HEK293 (cell line): ENCODE results near the gene MPZL1.

ENCODE experiments used
- CTCF ChIA-PET: fragments of 350-600 bp; formaldehyde crosslinking; extraction: SDS; loops from one replicate; lab custom pipeline; 2021; ENCODE audit warnings: antibody characterized with exemption; lab: Yijun Ruan, JAX
- POLR2A ChIA-PET: fragments of 300-600 bp; formaldehyde crosslinking; extraction: SDS; loops from one replicate; lab custom pipeline; 2020; ENCODE audit warnings: antibody characterized with exemption, inconsistent platforms; lab: Yijun Ruan, JAX
- H3K27ac ChIP-seq: fragments of 200-500 bp; sonication (Bioruptor generic); 2 replicates; pipeline ENCODE4 v1.5.1; 2014; ENCODE audit warnings: low read depth, low read length, control low read depth, inconsistent platforms; ENCODE audit errors: extremely low read depth
- H3K36me3 ChIP-seq, 2 experiments: fragments of 200-500 bp in 1 of 2; sonication (Bioruptor generic) in 1 of 2; 1 replicate in 1 of 2; 2 replicates in 1 of 2; pipeline ENCODE4 v1.5.1; 2014 to 2017; ENCODE audit warnings: inconsistent platforms in 2 of 2, low read length in 2 of 2; ENCODE audit not compliant: control insufficient read depth in 2 of 2, insufficient read depth in 1 of 2
- H3K4me1 ChIP-seq: fragments of 200-500 bp; sonication (Bioruptor generic); 2 replicates; pipeline ENCODE4 v1.5.1; 2014; ENCODE audit warnings: mild to moderate bottlenecking, low read length, inconsistent platforms; ENCODE audit not compliant: control insufficient read depth, insufficient read depth
- H3K4me3 ChIP-seq: 2 replicates; pipeline ENCODE4 v1.5.1; 2011; ENCODE audit warnings: low read depth, mild to moderate bottlenecking, control low read depth, low read length, moderate library complexity
- H3K9me3 ChIP-seq: fragments of 200-500 bp; sonication (Bioruptor generic); 2 replicates; pipeline ENCODE4 v1.5.1; 2014; ENCODE audit warnings: low read depth, low read length, inconsistent platforms; ENCODE audit not compliant: control insufficient read depth, insufficient read depth
- MYNN ChIP-seq: fragments of 450-650 bp; formaldehyde crosslinking; IDR thresholded peaks from 2 replicates; pipeline ENCODE4 v1.5.1; 2016; ENCODE audit warnings: missing biosample characterization, missing genetic modification characterization, borderline replicate concordance
- SP7 ChIP-seq: fragments of 450-650 bp; formaldehyde crosslinking; IDR thresholded peaks from 2 replicates; pipeline ENCODE4 v1.5.1; 2016; ENCODE audit warnings: missing biosample characterization, missing genetic modification characterization
- YY1 ChIP-seq: fragments of 450-650 bp; formaldehyde crosslinking; IDR thresholded peaks from 2 replicates; pipeline ENCODE4 v1.5.1; 2018; ENCODE audit warnings: missing biosample characterization, missing genetic modification characterization
- ZNF114 ChIP-seq: fragments of 450-650 bp; formaldehyde crosslinking; IDR thresholded peaks from 2 replicates; pipeline ENCODE4 v1.5.0; 2017; ENCODE audit warnings: missing biosample characterization, missing genetic modification characterization
- ZNF138 ChIP-seq: fragments of 450-650 bp; formaldehyde crosslinking; IDR thresholded peaks from 2 replicates; pipeline ENCODE4 v1.5.1; 2016; ENCODE audit warnings: missing biosample characterization, missing genetic modification characterization, borderline replicate concordance
- ZNF324 ChIP-seq: fragments of 450-650 bp; formaldehyde crosslinking; IDR thresholded peaks from 2 replicates; pipeline ENCODE4 v1.5.1; 2016; ENCODE audit warnings: missing biosample characterization, missing genetic modification characterization
- ZNF426 ChIP-seq: fragments of 450-650 bp; formaldehyde crosslinking; IDR thresholded peaks from 2 replicates; pipeline ENCODE4 v1.5.1; 2017; ENCODE audit warnings: missing biosample characterization, missing genetic modification characterization, mild to moderate bottlenecking, inconsistent platforms, moderate library complexity
- ZNF501 ChIP-seq: fragments of 450-650 bp; formaldehyde crosslinking; IDR thresholded peaks from 2 replicates; pipeline ENCODE4 v1.5.1; 2016; ENCODE audit warnings: missing biosample characterization, missing genetic modification characterization
- ZNF514 ChIP-seq: fragments of 450-650 bp; formaldehyde crosslinking; IDR thresholded peaks from 2 replicates; pipeline ENCODE4 v1.5.1; 2016; ENCODE audit warnings: missing biosample characterization, missing genetic modification characterization
- ZNF558 ChIP-seq: fragments of 450-650 bp; formaldehyde crosslinking; IDR thresholded peaks from 2 replicates; pipeline ENCODE4 v1.5.1; 2016; ENCODE audit warnings: missing biosample characterization, missing genetic modification characterization
- ZNF596 ChIP-seq: fragments of 450-650 bp; IDR thresholded peaks from 2 replicates; pipeline ENCODE4 v1.5.0; 2018; ENCODE audit warnings: missing biosample characterization, mild to moderate bottlenecking, missing genetic modification characterization, moderate library complexity
- ZNF623 ChIP-seq: fragments of 450-650 bp; formaldehyde crosslinking; IDR thresholded peaks from 2 replicates; pipeline ENCODE4 v1.5.1; 2016; ENCODE audit warnings: missing biosample characterization, missing genetic modification characterization
- ZNF624 ChIP-seq: fragments of 450-650 bp; formaldehyde crosslinking; IDR thresholded peaks from 2 replicates; pipeline ENCODE4 v1.5.1; 2017; ENCODE audit warnings: missing biosample characterization, missing genetic modification characterization
- ZNF658 ChIP-seq: fragments of 450-650 bp; formaldehyde crosslinking; IDR thresholded peaks from 2 replicates; pipeline ENCODE4; 2016; ENCODE audit warnings: missing biosample characterization, missing genetic modification characterization
- ZNF768 ChIP-seq: fragments of 450-650 bp; formaldehyde crosslinking; IDR thresholded peaks from 2 replicates; pipeline ENCODE4 v1.5.1; 2018; ENCODE audit warnings: missing biosample characterization, mild to moderate bottlenecking, missing genetic modification characterization
- TF ChIP-seq, protein P1 (sequence below): fragments of 450-650 bp; formaldehyde crosslinking; IDR thresholded peaks from 2 replicates; pipeline ENCODE4 v1.5.1; 2016; ENCODE audit warnings: missing biosample characterization, missing genetic modification characterization, borderline replicate concordance
- TF ChIP-seq, protein P2 (sequence below): fragments of 450-650 bp; IDR thresholded peaks from 2 replicates; pipeline ENCODE4 v1.5.1; 2018; ENCODE audit warnings: missing biosample characterization, mild to moderate bottlenecking, missing genetic modification characterization
- TF ChIP-seq, protein P3 (sequence below): fragments of 450-650 bp; formaldehyde crosslinking; IDR thresholded peaks from 2 replicates; pipeline ENCODE4 v1.5.0; 2017; ENCODE audit warnings: missing biosample characterization, missing genetic modification characterization, borderline replicate concordance
- TF ChIP-seq, protein P4 (sequence below): fragments of 450-650 bp; formaldehyde crosslinking; IDR thresholded peaks from 2 replicates; pipeline ENCODE4 v1.5.1; 2016; ENCODE audit warnings: missing biosample characterization, missing genetic modification characterization
- TF ChIP-seq, protein P5 (sequence below): fragments of 450-650 bp; formaldehyde crosslinking; IDR thresholded peaks from 2 replicates; pipeline ENCODE4 v1.5.1; 2016; ENCODE audit warnings: missing biosample characterization, missing genetic modification characterization, borderline replicate concordance

The MPZL1 gene

DNA sequence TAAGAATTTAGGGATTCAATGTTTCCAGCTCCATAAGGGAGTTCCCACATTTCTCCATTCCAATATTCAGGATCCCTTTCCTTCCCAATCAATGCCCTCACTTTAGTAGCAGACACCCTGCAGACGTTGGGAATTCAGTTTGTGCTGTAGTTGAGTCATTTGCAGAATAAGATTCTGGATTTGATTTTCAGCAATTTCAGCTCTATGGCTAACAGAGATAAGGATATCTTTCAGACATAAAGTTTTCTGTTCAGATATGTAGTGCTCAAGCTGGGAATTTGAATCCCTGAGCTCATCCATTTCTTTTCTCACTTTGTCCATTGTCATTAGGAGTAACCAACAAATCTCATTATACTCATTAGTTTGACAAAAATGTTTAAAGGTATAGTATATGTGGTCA lies 13.1 kb downstream of the MPZL1 start:
- TF ChIP-seq ZNF658 (tag by site-specific recombination), result no peak
- TF ChIP-seq ZNF138 (tag by site-specific recombination), result no peak
- no peak for TF ChIP-seq ZNF623 (tag by site-specific recombination)
- no peak for TF ChIP-seq YY1 (tag by site-specific recombination)
- TF ChIP-seq ZNF514, result no peak
- TF ChIP-seq ZNF501, result no peak
- TF ChIP-seq, protein P1, sequence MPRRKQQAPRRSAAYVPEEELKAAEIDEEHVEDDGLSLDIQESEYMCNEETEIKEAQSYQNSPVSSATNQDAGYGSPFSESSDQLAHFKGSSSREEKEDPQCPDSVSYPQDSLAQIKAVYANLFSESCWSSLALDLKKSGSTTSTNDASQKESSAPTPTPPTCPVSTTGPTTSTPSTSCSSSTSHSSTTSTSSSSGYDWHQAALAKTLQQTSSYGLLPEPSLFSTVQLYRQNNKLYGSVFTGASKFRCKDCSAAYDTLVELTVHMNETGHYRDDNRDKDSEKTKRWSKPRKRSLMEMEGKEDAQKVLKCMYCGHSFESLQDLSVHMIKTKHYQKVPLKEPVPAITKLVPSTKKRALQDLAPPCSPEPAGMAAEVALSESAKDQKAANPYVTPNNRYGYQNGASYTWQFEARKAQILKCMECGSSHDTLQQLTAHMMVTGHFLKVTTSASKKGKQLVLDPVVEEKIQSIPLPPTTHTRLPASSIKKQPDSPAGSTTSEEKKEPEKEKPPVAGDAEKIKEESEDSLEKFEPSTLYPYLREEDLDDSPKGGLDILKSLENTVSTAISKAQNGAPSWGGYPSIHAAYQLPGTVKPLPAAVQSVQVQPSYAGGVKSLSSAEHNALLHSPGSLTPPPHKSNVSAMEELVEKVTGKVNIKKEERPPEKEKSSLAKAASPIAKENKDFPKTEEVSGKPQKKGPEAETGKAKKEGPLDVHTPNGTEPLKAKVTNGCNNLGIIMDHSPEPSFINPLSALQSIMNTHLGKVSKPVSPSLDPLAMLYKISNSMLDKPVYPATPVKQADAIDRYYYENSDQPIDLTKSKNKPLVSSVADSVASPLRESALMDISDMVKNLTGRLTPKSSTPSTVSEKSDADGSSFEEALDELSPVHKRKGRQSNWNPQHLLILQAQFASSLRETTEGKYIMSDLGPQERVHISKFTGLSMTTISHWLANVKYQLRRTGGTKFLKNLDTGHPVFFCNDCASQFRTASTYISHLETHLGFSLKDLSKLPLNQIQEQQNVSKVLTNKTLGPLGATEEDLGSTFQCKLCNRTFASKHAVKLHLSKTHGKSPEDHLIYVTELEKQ, result no peak
- no peak for TF ChIP-seq ZNF596 (tag by site-specific recombination)
- TF ChIP-seq ZNF324, result no peak
- TF ChIP-seq SP7 (tag by site-specific recombination), result no peak
- TF ChIP-seq ZNF768, result no peak
- TF ChIP-seq ZNF558 (tag by site-specific recombination), result no peak
- no peak for TF ChIP-seq ZNF114 (tag by site-specific recombination)
- Histone ChIP-seq H3K27ac (no peak overlapping the region), H3K4me1 (no peaks in the 10 kb centered on the region), H3K4me3 (no peak overlapping the region), H3K9me3 (no peaks in the 10 kb centered on the region), H3K36me3 (peaks cover 0 to 21% of the 10 kb centered on the region in 2 experiments; a peak in 2 of 3 replicates)
- ChIA-PET CTCF (interaction anchor here (0.6 kb wide), 1 partner anchor 18 kb away, joined by 3 read pairs; no protein-coding TSS in a partner anchor), POLR2A (no interaction called here)

DNA sequence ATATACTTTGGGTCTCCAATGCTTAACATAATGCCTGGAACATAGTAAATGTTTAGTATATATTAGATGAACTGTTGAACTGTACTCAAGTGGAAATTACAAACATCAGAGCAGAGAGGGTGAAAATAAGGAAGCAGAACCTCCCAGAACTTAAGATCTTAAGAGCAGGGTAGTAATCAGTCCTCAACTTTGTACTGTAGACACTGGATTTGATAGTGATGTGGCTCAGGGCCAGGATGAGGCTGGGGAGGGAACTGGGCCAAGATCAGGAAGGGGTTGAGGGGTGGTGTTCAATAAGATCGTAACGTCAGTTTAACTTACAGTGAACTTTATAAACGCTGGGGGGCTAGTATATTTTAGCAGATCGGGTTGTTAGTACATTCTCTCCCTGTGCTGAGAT lies 15.4 kb downstream of the MPZL1 start:
- peaks cover 0 to 11% of the 10 kb centered on the region in 2 experiments; a peak in 1 of 3 replicates for H3K36me3 ChIP-seq
- H3K4me1 ChIP-seq, result no peaks in the 10 kb centered on the region
- no peak overlapping the region for H3K27ac ChIP-seq
- H3K4me3 ChIP-seq, result no peak overlapping the region
- H3K9me3 ChIP-seq, result no peaks in the 10 kb centered on the region
- ChIA-PET POLR2A (no interaction called here), CTCF (no interaction called here)
- TF ChIP-seq, protein P2, sequence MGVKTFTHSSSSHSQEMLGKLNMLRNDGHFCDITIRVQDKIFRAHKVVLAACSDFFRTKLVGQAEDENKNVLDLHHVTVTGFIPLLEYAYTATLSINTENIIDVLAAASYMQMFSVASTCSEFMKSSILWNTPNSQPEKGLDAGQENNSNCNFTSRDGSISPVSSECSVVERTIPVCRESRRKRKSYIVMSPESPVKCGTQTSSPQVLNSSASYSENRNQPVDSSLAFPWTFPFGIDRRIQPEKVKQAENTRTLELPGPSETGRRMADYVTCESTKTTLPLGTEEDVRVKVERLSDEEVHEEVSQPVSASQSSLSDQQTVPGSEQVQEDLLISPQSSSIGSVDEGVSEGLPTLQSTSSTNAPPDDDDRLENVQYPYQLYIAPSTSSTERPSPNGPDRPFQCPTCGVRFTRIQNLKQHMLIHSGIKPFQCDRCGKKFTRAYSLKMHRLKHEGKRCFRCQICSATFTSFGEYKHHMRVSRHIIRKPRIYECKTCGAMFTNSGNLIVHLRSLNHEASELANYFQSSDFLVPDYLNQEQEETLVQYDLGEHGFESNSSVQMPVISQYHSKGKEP (tag by site-specific recombination), result no peak
- TF ChIP-seq ZNF624 (tag by site-specific recombination) (no peak), ZNF426 (no peak), MYNN (no peak)
- TF ChIP-seq, protein P3, sequence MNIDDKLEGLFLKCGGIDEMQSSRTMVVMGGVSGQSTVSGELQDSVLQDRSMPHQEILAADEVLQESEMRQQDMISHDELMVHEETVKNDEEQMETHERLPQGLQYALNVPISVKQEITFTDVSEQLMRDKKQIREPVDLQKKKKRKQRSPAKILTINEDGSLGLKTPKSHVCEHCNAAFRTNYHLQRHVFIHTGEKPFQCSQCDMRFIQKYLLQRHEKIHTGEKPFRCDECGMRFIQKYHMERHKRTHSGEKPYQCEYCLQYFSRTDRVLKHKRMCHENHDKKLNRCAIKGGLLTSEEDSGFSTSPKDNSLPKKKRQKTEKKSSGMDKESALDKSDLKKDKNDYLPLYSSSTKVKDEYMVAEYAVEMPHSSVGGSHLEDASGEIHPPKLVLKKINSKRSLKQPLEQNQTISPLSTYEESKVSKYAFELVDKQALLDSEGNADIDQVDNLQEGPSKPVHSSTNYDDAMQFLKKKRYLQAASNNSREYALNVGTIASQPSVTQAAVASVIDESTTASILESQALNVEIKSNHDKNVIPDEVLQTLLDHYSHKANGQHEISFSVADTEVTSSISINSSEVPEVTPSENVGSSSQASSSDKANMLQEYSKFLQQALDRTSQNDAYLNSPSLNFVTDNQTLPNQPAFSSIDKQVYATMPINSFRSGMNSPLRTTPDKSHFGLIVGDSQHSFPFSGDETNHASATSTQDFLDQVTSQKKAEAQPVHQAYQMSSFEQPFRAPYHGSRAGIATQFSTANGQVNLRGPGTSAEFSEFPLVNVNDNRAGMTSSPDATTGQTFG (tag by site-specific recombination), result no peak
- TF ChIP-seq, protein P4, sequence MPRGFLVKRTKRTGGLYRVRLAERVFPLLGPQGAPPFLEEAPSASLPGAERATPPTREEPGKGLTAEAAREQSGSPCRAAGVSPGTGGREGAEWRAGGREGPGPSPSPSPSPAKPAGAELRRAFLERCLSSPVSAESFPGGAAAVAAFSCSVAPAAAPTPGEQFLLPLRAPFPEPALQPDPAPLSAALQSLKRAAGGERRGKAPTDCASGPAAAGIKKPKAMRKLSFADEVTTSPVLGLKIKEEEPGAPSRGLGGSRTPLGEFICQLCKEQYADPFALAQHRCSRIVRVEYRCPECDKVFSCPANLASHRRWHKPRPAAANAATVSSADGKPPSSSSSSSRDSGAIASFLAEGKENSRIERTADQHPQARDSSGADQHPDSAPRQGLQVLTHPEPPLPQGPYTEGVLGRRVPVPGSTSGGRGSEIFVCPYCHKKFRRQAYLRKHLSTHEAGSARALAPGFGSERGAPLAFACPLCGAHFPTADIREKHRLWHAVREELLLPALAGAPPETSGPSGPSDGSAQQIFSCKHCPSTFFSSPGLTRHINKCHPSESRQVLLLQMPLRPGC (tag by site-specific recombination), result no peak
- TF ChIP-seq, protein P5, sequence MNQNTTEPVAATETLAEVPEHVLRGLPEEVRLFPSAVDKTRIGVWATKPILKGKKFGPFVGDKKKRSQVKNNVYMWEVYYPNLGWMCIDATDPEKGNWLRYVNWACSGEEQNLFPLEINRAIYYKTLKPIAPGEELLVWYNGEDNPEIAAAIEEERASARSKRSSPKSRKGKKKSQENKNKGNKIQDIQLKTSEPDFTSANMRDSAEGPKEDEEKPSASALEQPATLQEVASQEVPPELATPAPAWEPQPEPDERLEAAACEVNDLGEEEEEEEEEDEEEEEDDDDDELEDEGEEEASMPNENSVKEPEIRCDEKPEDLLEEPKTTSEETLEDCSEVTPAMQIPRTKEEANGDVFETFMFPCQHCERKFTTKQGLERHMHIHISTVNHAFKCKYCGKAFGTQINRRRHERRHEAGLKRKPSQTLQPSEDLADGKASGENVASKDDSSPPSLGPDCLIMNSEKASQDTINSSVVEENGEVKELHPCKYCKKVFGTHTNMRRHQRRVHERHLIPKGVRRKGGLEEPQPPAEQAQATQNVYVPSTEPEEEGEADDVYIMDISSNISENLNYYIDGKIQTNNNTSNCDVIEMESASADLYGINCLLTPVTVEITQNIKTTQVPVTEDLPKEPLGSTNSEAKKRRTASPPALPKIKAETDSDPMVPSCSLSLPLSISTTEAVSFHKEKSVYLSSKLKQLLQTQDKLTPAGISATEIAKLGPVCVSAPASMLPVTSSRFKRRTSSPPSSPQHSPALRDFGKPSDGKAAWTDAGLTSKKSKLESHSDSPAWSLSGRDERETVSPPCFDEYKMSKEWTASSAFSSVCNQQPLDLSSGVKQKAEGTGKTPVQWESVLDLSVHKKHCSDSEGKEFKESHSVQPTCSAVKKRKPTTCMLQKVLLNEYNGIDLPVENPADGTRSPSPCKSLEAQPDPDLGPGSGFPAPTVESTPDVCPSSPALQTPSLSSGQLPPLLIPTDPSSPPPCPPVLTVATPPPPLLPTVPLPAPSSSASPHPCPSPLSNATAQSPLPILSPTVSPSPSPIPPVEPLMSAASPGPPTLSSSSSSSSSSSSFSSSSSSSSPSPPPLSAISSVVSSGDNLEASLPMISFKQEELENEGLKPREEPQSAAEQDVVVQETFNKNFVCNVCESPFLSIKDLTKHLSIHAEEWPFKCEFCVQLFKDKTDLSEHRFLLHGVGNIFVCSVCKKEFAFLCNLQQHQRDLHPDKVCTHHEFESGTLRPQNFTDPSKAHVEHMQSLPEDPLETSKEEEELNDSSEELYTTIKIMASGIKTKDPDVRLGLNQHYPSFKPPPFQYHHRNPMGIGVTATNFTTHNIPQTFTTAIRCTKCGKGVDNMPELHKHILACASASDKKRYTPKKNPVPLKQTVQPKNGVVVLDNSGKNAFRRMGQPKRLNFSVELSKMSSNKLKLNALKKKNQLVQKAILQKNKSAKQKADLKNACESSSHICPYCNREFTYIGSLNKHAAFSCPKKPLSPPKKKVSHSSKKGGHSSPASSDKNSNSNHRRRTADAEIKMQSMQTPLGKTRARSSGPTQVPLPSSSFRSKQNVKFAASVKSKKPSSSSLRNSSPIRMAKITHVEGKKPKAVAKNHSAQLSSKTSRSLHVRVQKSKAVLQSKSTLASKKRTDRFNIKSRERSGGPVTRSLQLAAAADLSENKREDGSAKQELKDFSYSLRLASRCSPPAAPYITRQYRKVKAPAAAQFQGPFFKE (tag by site-specific recombination), result no peak
